Activated CD4-positive, alpha-beta T cell treated with anti-CD3 and anti-CD28 coated beads, Interleukin-2, amount 50 U/mL, for 48 hours (primary cell): ENCODE data around the gene TBX4.

ENCODE experiments used
- DNase-seq, 2 experiments: peaks; one replicate each; pipeline ENCODE4 v3.0.0-alpha.2; 2020

TBX4 gene

GRCh38 chr17:61467416-61468262 lies 15.4 kb downstream of the TBX4 start:
- DNase-seq, result no peak

GRCh38 chr17:61468263-61468907 lies 16.2 kb downstream of the TBX4 start:
- DNase-seq, result no peak

- no peak for DNase-seq
These were observed 17.3 kb downstream of the TBX4 start for GRCh38 chr17:61469474-61469873.

- no peak for DNase-seq
These were observed 17.7 kb downstream of the TBX4 start for GRCh38 chr17:61469949-61470348.

GRCh38 chr17:61470530-61471136 lies 18.4 kb downstream of the TBX4 start:
- no peak for DNase-seq

GRCh38 chr17:61474235-61474927 lies 22.2 kb downstream of the TBX4 start:
- no peak for DNase-seq

- DNase-seq, result no peak
These were observed 22.7 kb downstream of the TBX4 start for GRCh38 chr17:61474934-61475333.

- DNase-seq, result no peak
These were observed 23.5 kb downstream of the TBX4 start for GRCh38 chr17:61475726-61476125.

- no peak for DNase-seq
These were observed 24.4 kb downstream of the TBX4 start for GRCh38 chr17:61476476-61477203.

- no peak for DNase-seq
These were observed 25.1 kb downstream of the TBX4 start for GRCh38 chr17:61477204-61477834.

- no peak for DNase-seq
These were observed 26.0 kb downstream of the TBX4 start for GRCh38 chr17:61478026-61478789.

- DNase-seq, result no peak
These were observed 26.7 kb downstream of the TBX4 start for GRCh38 chr17:61478790-61479492.

- no peak for DNase-seq
These were observed 27.5 kb downstream of the TBX4 start for GRCh38 chr17:61479493-61480413.

GRCh38 chr17:61480414-61480807 lies 28.2 kb downstream of the TBX4 start:
- DNase-seq, result no peak

- DNase-seq, result no peak
These were observed 29.2 kb downstream of the TBX4 start for GRCh38 chr17:61481421-61481820.

GRCh38 chr17:61482467-61482866 lies 30.2 kb downstream of the TBX4 start:
- no peak for DNase-seq

GRCh38 chr17:61483778-61484116 lies 31.5 kb downstream of the TBX4 start:
- no peak for DNase-seq

- no peak for DNase-seq
These were observed 32.0 kb downstream of the TBX4 start for GRCh38 chr17:61484174-61484573.

GRCh38 chr17:61485067-61485775 lies 33.0 kb downstream of the TBX4 start:
- no peak for DNase-seq
